Measurements from ENCODE around the gene CACNA2D1.
"Not testable (repeated sequence)": the region's sequence is repeated elsewhere in the genome, so short reads cannot be mapped to it uniquely, and the experiment has no call there.

The CACNA2D1 gene

GRCh38 chr7:82433507-82433906 lies 10.1 kb downstream of the CACNA2D1 start:
- DNase-seq, result no peak

GRCh38 chr7:82432743-82433142 lies 10.8 kb downstream of the CACNA2D1 start:
- not testable (repeated sequence) for DNase-seq

DNA sequence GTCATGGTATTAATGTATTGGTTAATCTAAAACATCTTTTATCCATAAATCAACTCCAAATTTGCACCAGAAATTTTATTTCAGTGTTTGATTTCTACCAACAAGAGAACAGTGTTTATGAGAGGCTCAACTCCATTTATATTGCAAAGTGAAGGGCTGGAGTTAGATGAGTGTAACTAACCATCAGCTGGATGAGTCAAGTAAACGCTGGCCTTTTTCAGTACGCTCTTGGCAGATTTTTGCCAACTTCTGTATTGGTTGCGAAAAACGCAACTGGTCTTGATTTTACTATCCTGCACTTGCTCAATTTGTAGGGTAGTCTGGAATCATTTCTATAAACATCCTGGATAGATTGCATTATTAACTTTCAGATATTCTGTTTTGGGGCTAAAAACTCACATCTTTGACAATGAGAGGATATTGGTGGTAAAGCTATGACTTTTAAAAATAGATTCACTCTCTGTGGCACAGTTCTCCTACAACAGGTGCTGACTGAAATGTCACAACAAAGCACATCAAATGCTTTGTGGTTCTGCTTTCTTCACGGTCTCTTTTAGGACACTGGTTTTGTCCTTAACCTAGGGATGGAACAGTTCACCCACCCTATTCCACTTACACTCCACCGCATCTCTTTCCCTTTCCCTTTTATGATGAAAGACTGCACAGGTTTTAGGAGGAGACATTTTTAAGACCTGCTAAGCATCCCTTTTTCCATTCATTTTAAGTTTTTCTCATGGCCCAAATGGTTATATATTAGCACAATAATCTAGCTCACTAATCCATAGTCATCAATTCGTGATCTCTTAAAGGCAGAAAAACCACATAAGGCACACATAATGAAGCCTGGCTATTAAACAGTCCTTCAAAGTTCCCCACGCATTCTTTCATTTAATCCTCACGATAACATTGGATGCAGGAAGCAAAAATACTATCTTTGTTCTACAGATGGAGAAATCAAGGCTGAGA lies 12.8 kb downstream of the CACNA2D1 start:
- no peak for DNase-seq

- no peak for DNase-seq
Measured at GRCh38 chr7:82429408-82429807, 14.2 kb downstream of the CACNA2D1 start.

GRCh38 chr7:82428186-82428961 lies 15.2 kb downstream of the CACNA2D1 start:
- no peak for DNase-seq

DNA sequence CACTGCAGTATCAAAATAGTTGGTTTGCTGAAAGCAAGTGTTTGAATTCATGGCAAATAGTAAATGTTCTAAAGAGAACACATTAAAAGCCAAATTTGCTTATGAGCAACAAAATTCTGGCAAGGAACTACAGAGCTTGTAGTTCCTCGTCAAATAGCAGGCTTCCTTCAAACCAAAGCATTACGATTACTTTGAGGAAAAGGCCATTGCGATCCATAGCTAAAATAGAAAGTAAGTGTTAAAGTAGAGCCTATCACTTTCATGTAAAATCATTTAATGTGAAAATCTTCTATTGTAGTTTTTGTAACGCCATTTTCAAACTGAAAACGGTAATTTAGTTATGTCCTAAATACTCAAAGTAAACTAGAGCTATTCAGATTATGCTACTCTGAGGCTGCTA lies 20.1 kb downstream of the CACNA2D1 start:
- no peak for DNase-seq

DNA sequence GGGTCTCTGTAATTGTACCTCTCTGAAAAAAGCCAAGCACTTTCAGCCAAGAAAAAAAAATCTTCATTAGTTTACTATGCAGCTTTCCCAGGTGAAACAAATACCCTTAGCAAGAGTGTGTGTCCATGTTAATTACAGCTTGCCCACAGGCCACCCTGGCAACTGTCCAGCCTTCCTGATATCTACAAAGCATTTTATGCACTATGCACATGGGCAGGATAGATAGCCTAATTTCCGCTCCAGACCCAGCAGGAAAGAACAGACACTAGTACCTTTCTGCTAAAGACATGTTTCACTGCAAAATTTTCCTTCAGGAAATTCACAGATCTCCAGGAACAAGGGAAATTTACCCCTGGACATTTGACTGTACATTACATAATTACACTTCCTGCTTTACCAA lies 24.4 kb downstream of the CACNA2D1 start:
- DNase-seq, result no peak

- DNase-seq, result no peak
Measured at GRCh38 chr7:82417898-82418297, 25.7 kb downstream of the CACNA2D1 start.

DNA sequence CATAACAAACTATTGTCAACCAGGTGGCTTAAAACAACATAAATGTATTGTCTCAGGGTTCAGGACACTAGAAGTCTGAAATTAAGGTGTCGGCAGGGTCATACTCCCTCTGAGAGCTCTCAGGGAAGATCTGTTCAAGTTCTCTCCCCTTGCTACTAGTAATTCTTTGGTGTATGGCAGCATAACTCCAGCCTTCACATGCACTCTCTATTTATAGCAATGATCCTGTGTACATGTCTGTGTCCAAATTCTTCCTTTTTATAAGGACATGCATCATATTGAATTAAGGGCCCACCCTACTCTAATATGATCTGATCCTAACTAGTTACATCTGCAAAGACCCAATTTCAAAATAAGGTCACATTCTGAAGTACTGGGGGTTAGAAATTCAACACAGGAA lies 27.2 kb downstream of the CACNA2D1 start:
- no peak for DNase-seq

DNA sequence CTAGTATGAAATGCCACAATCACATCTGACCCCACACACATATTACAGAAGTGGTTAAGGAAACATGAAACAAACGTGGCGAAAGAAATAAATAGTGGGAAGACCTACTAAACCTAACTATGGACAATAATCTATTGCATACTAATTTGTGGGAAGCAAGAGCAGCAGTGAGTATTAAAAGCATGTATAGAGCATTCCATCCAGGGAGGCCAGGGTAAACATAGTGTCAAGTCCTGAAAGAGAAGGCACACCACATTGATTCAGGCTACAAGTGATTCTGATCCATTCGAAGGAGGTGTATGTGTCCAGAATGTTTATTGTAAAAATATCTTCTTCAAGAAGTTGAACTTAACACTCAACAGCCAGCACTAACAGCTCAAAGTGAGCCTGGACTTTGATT lies 29.2 kb downstream of the CACNA2D1 start:
- no peak for DNase-seq

DNA sequence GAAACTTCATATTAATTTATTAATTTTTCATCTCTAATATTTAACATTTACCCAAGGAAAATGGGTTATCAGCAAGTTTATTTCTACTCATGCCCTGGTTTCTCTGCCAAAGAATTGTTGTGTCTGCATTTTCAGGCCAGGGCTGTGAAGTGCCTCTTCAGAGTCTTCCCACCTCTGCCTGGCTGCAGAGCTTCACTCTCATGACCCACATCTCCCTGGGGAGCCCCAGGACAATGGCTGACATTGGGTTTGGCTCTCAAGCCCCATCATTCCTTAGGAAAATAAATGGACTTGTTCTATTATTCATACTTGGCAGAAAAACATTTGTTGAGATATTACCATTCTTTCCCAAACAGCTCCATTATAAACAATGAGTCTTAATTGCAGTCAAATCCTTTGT lies 30.3 kb downstream of the CACNA2D1 start:
- no peak for DNase-seq

DNA sequence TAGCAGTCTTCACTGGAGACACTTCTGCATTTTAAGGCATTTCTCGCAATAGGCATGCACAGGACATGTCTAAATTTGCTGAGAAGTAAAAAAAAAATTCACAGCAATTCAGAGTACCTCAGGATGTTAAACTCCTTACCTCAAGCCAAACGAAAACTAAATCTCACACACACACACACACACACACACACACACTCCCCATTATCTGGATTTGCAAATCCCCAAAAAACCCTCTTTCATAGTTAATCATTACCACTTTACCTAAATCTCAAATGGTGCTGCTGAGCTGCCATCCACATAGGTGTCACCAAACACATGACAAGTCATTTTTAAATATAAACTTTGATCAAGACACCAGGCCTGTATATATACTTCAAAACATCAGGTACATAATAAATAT lies 31.8 kb downstream of the CACNA2D1 start:
- no peak for DNase-seq

DNA sequence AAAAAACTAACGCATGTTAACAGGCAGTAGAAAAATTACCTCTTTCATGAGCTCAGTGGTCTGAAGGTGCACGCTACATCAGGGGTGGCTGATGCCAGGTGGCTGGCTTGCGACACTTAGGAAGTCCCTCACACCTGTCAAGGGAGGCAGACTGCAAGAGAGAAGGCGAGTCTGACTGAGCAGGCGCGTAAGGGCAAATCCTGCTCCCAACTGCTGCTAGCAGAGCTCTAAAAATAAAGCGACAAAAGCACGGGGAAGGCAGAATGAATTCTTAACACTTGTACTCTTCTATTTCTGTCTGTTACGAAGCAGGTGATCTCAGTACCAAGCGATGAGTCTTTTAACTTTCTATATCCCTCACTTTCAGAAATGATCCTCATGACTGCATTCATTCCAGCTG lies 33.1 kb downstream of the CACNA2D1 start:
- no peak for DNase-seq

DNA sequence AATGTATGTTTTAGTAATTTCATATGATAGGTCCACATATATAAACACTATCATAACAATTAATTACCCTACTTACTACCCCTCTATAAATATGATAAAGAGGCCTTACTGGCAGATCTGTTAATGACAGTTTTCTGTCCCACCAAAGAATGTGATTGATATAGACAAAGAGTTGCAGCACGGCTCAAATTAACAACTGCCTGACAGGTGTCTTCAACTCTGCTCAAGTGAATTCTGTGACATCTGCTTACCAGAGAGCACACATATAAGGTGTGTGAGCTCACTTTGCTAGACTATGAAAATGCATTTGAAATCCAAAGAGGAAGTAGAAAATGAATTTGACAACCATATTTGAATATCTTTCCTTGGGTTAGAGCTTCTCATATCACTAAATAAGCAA lies 36.6 kb downstream of the CACNA2D1 start:
- DNase-seq, result no peak

- DNase-seq, result no peak
Measured at GRCh38 chr7:82405301-82405700, 38.3 kb downstream of the CACNA2D1 start.

DNA sequence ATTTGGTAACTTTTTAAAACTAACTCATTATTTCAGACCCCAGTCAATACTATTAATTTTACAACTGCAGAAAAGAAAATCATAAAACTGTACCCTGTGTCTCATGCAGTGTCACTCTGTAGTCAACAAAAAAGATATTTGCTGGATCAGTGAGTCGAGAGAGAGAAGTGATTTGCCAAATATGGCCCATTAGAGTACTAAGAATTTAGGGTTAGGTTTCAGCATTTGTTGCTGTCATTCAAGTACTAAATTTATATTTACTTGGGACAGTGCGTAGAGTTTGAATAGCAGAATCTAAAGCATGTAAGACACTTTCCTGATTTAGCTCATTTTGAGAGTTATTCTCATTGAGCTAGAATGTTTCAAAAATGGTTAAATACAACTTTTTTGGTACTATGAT lies 38.9 kb downstream of the CACNA2D1 start:
- no peak for DNase-seq

GRCh38 chr7:82404094-82404493 lies 39.5 kb downstream of the CACNA2D1 start:
- DNase-seq, result no peak

DNA sequence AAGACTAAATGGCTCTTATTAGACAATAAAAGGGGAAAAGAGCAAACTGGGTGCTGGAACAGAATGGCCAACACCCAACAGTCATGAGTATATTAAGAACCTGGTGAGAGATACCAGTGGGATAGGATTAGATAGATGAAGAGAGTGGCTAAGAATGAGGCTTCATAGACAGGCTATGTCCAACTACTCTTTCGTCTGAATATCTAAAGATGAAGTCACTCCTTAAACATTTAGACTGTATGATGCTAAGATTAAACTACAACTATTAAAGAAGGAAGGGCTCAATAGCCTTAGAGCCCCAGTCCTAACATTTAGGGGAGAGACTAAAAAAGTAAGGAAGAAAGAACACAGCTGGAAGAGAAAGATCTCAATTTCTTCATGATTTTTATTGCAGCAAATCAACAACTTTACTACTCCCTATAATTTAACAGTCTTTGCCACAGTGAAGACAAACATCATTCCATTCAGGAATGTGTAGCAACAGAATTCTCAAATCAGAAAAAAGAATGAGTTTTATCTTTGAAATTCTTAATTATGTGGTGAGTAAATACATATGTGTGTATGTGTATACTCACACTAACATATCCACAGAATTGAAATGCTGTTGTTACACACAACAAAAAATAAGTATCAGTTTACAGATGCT lies 45.6 kb downstream of the CACNA2D1 start:
- no peak for DNase-seq

DNA sequence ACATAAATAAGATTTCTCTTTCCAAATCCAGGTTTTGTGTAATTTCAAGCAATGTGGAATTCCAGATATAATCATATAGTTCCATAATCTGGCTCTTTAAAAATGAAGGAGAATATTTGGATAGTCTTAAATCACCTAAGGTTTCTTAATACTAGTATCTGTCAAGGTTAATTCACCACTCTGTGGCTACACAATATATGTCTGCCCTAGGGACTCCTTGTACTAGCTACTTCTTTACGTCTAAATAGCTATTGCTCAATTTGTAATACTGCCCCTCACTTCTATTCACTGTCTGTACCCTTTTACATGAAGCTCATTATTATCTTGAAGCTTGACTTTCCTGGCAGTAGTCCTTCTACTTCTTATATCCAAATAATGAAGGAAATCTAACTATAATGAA lies 47.2 kb downstream of the CACNA2D1 start:
- no peak for DNase-seq

- DNase-seq, result no peak
Measured at GRCh38 chr7:82395147-82395546, 48.4 kb downstream of the CACNA2D1 start.

- no peak for DNase-seq
Measured at GRCh38 chr7:82393840-82394220, 49.7 kb downstream of the CACNA2D1 start.

DNA sequence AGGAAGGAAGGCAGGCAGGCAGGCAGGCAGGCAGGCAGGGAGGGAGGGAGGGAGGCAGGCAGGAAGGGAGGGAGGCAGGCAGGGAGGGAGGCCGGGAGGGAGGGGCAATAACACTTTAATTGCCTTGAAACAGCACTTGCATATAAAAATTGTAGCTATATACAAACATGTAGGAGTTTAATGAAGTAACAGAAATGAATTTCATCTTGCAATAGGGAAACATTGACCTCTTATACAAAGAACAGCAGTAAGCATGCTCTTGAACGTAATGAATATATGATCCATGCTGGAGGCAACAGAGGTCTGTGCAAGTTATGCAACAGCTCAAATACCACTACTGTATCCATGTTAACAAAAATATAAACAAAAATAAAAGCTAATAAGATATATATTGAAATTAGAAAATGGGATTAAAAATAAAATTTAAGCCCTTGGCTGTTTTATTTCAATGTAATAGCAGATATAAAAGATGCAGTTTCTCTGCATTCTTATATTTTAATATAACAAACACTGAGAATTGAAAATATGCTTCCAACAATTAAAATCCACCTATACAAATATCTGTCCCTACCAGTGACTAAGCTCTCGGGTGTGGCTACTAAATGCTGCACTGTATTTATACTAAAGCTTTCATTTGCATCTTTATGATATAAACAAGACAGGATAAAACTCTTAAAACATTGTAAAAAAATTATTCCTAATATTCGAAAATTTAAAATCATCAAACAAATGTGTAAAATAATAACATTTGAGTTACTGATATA lies 50.3 kb downstream of the CACNA2D1 start:
- no peak for DNase-seq

- DNase-seq, result no peak
Measured at GRCh38 chr7:82390936-82391335, 52.6 kb downstream of the CACNA2D1 start.

All from KG1 (cell line).